HG03575 (cell line): Measurements from ENCODE around the gene IER2.
"Not testable (repeated sequence)": the region's sequence is repeated elsewhere in the genome, so short reads cannot be mapped to it uniquely, and the experiment has no call there.

Experiments used
- ATAC-seq: cut with Tn5 transposase; IDR thresholded peaks from one replicate; pipeline ENCODE4 v1.9.1; 2021; ENCODE audit not compliant: unreplicated experiment, insufficient number of reproducible peaks, low FRiP score; ENCODE audit errors: extremely low read depth

The IER2 gene

DNA sequence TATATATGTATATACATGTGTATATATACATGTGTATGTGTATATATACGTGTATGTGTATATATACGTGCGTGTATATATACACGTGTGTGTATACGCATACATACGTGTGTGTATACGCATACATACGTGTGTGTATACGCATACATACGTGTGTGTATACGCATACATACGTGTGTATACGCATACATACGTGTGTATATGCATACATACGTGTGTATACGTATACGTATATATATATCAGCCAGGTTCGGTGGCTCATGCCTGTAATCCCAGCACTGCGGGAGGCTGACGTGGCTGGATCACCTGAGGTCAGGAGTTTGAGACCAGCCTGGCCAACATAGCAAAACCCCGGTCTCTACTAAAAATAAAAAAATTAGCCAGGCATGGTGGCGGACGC lies 34.7 kb downstream of the IER2 start:
- ATAC-seq, result not testable (repeated sequence)

DNA sequence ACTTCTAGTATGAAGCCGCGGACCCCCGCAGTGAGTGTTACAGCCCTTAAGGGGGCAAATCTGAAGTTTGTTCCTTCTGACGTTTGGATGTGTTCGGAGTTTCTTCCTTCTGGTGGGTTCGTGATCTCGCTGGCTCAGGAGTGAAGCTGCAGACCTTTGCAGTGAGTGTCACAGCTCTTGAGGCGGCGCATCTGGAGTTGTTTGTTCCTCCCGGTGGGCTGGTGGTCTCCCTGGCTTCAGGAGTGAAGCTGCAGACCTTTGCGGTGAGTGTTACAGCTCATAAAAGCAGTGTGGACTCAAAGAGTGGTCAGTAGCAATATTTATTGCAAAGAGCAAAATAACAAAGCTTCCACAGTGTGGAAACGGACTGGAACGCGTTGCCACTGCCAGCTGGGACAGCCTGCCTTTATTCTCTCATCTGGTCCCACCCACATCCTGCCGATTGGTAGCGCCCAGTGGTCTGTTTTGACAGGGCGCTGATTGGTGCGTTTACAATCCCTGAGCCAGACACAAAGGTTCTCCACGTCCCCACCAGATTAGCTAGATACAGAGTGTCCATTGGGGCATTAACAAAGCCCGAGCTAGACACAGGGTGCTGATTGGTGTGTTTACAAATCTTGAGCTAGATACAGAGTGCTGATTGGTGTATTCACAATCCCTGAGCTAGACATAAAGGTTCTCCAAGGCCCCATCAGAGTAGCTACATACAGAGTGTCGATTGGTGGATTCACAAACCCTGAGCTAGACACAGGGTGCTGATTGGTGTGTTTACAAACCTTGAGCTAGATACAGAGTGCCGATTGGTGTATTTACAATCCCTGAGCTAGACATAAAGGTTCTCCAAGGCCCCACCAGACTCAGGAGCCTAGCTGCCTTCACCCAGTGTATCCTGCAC lies 35.8 kb downstream of the IER2 start:
- ATAC-seq, result not testable (repeated sequence)

DNA sequence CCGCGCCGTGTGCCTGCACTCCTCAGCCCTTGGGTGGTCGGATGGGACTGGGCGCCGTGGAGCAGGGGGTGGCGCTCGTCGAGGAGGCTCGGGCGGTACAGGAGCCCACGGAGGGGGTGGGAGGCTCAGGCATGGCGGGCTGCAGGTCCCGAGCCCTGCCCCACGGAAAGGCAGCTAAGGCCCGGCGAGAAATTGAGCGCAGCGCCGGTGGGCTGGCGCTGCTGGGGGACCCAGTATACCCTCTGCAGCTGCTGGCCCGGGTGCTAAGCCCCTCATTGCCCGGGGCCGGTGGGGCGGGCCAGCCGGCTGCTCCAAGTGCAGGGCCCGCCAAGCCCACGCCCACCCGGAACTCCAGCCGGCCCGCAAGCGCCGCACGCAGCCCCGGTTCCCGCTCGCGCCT lies 36.5 kb downstream of the IER2 start:
- not testable (repeated sequence) for ATAC-seq

DNA sequence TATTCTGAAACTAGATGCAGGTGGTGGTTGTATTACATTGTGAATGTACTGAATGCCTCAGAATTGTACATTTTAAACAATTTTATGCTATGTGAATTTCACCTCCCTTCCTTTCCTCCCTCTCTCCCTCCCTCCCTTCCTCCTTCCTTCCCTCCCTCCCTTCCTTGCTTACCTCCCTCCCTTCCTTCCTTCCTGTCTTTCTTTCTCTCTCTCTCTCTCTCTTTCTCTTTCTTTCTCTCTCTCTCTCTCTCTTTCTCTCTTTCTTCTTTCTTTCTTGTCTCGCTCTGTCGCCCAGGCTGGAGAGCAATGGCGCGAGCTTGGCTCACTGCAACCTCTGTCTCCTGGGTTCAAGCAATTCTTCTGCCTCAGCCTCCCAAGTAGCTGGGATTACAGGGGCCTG lies 37.2 kb downstream of the IER2 start:
- no peak for ATAC-seq

DNA sequence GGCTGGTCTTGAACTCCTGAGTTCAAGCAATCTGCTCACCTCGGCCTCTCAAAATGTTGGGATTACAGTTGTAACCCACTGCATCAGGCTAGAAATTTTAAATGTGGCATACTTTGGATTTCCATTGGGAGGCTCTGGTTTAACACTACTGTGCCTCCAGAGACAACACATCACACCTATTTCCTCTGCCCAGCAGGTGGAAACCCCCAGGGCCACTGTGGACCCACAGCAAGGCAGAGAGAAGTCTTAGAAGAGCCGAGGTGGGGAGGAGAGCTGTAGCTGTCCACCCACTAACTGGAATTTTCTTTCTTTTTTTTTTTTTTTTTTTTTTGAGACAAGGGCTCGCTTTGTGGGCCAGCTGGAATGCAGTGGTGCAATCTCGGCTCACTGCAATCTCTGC lies 39.4 kb downstream of the IER2 start:
- ATAC-seq, result no peak

DNA sequence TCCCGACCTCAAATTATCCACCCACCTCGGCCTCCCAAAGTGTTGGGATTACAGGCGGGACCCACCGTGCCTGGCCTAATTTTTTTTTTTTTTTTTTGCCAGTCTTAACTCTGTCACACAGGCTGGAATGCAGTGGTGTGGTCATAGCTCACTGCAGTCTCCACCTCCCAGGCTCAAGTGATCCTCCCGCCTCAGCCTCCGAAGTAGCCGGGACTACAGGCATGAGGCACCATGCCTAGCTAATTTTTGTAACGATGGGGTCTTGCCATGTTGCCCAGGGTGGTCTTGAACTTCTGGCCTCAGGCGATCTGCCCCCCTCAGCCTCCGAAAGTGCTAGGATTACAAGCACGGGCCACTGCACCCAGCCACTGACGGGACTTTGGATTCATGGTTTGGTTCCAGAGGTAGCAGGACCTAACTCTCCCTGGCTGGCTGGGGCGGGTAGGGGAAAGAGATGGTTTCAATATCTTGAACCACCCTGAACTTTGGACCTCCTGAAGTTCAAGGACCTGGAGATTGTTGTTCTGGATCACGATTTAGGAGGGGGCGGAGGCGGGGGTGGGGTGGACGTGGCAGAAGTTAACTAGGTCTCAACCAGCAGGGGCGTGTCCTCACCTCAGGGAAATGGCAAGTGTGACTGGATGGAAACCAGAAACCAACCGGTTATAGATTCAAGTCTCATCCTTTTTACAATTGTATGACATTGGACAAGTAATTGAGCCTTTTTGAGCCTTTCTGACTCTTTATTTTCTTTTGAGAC lies 40.8 kb downstream of the IER2 start:
- ATAC-seq, result no peak

DNA sequence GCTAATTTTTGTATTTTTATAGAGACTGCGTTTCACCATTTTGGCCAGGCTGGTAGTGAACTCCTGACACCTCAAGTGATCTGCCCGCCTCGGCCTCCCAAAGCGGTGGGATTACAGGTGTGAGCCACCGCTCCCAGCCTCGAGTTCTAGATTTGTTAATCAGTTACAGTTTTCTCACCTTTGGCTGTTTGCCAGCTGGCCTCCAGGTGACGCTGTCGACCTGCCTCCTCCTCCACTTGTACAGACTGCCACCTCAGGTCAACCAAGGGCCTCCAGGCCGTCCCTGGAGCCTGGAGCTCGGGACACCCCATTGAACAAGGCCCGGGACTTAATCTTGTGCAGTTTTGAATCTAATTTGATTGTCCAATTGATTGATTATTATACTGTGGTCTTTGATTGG lies 45.5 kb downstream of the IER2 start:
- no peak for ATAC-seq

DNA sequence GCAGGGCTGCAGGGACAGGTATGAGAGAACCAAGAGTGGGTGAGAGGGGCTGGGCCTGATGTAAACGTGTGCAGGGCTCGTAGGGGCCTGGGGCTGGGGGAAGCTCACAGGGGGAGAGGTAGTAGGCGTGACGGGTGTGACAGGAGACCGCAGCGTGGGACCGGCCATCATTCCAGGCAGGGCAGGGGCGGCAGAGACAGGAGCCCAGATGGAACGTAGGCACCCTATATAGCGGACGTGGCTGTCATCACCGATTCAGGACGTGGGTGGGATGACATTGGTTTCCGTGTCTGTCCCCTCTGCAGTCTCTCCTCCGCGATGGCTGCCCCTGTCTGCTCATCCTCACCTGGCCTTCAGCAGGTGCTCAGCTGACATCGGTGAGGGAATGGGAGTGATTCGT lies 48.4 kb downstream of the IER2 start:
- ATAC-seq, result no peak

DNA sequence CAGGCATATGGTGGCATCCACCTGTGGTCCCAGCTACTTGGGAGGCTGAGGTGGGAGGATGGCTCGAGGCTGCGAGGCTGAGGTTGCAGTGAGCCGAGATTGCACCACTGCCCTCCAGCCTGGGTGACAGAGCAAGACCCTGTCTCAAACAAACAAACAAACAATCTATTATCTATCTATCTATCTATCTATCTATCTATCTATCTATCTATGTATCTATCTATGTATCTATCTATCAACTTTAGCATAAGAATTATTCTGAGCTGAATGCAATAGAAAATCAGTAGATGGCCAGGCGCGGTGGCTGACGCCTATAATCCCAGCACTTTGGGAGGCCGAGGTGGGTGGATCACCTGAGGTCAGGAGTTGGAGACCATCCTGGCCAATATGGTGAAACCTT lies 51.9 kb downstream of the IER2 start:
- ATAC-seq, result not testable (repeated sequence)
